NCI-H2029 treated with DMSO at 0.1 percent for 48 hours (cell line): ENCODE results near the gene FRMD3.
A peak's percentile ranks its signal among the peaks of the same experiment; 100 is the strongest.
"Not testable (repeated sequence)": the region's sequence is repeated elsewhere in the genome, so short reads cannot be mapped to it uniquely, and the experiment has no call there.

Experiments used
- DNase-seq: peaks from one replicate; lab custom pipeline; 2025; lab: John Stamatoyannopoulos, UW

Gene FRMD3

DNA sequence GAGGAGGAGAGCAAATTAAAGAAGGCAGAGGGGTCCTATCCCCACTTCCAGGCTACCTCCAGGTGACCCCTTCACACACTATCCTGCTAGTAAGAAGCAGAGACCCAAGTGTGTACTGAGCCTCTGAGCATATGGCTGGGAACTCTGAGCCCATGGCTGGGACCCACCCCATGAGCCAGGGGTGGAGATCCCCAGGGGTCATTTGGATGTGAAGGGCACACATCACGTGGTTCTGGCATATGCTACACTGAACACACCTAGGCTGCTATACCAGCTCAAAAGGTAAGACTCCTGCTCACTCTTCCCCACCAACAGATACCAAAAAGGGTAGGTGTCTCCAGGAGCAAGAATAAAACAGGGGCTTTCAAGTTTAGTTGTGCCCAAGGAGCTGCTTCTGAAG lies 149.9 kb downstream of the FRMD3 start:
- no peak for DNase-seq

DNA sequence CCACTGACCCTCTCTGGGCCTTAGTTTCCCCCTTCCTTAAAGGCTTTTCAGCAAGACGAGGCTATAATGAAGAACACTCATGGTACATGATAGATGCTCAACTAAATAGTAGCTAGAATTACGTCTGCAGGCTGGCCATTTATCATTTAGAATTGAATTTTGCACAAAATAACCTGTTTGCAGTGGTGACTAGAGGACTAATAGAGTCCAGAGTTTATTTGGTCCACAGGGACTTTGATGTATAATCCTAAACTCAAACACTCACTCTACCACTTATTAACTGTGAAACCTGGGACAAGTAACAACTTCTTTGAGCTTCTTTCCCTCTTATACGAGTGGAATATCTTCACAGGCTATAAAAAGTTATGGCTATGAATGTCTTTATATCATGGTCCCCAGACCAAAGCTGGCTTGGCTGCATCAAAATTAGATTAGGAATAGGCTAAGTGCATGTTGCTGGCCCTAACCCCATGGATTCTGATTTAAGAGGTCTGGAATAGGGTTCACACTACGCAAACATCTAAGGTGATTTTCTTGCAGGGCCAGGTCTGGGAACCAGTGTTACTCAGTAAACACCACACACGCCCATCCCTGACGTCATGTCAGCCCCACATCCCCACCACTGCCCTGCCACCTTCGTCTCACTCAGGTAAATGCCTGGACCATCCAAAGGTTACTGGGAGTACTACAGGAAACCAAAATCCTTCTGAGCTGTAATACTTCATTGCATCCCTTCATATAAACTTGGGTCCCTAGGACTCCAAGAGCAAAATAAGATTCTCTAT lies 150.6 kb downstream of the FRMD3 start:
- DNase-seq: no peak

DNA sequence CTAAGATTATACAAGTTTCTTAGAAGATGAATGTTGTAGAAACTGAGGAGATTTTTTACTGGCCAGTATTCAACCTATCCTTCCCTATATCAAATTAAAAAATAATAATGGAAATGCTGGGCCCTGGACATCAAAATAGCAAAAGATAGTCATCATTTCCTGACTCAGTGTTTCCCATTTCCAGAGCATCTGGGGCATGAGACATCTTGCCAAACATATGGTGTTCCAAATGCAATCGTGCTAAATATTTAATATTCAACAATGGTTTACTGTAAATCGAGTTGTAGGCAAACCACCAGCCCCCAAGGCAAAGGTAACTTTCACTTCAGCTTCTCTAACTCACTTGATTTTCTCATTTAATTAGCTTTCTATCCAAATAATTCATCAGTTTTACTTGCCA lies 152.9 kb downstream of the FRMD3 start:
- DNase-seq: no peak

GRCh38 chr9:83384214-83384613 lies 154.0 kb downstream of the FRMD3 start:
- DNase-seq: peak; percentile 60

- DNase-seq: no peak
Measured at GRCh38 chr9:83383034-83383433, 155.2 kb downstream of the FRMD3 start.

GRCh38 chr9:83382421-83382820 lies 155.8 kb downstream of the FRMD3 start:
- no peak for DNase-seq

DNA sequence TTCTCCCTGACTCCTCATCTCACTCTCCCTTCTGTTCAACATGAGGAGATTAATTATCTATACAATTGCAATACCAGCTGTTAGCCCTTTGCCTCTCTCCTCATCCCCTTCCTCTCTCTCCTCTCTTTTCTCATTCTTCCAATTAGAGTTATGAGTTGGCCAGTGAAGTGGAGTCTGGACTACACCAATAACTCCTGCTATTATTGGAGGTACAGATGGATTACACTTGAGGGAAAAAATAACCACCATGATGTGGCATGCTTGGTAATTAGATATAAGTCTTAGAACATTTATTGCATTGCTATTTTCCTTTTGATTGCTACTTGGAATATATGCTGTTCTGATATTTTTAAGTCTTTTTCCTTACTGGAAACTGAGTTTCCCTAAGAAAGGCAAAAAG lies 159.2 kb downstream of the FRMD3 start:
- no peak for DNase-seq

- DNase-seq: no peak
Measured at GRCh38 chr9:83372957-83373356, 165.2 kb downstream of the FRMD3 start.

GRCh38 chr9:83367326-83367725 lies 170.9 kb downstream of the FRMD3 start:
- DNase-seq: no peak

GRCh38 chr9:83362341-83362995 lies 175.7 kb downstream of the FRMD3 start:
- DNase-seq: no peak

GRCh38 chr9:83359039-83359438 lies 179.2 kb downstream of the FRMD3 start:
- no peak for DNase-seq

DNA sequence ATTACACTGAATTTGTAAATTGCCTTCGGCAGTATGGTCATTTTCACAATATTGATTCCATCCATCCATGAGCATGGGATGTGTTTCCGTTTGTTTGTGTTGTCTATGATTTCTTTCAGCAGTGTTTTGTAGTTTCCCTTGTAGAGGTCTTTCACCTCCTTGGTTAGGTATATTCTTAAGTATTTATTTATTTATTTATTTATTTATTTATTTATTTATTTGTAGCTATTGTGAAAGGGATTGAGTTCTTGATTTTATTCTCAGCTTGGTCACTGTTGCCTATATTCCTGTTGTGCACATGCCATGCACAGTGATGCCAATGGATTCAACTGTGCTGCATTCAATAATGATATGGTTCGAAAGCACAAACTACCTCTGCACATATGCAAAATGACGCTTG lies 179.7 kb downstream of the FRMD3 start:
- DNase-seq: not testable (repeated sequence)

DNA sequence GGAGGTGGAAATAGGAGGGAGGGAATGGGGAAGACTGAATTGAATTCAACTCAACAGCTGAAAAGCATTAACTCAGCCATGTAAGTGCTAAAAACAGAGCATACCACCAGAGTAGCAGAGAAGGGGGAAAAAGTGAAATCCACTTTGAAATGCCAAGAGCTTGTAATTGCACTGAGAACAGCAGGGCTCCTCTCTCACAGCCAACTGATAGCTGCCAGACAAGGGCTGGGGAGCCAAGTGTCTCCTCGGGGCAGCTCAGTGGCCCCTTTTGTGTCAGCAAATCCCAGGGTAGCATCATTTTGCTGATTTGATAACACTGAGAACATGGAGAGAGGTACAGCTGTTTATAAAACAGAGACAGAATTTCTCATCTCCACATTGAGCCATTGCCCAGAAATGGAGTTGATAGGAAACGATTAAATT lies 182.5 kb downstream of the FRMD3 start:
- DNase-seq: no peak

DNA sequence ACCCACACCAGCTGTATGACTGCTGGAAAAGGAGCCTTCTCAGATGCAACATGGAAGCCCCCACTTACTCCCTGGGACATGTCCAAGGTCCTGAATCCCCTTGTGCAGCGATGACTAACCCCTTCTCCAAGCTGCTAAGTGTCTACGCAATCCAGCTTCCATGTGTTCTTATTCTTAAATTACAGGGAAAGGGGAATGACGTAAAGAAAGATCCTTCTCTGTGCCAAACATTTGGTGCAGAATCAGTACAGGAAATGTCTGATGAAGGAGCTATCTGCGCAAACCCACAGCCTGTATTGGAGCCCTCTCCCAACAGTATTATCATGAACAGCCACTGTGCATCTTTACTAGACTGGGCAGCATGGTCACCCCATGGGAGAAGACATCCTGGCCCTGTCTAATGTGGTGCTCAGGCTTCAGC lies 183.2 kb downstream of the FRMD3 start:
- no peak for DNase-seq

GRCh38 chr9:83349031-83349430 lies 189.2 kb downstream of the FRMD3 start:
- DNase-seq: no peak

GRCh38 chr9:83346655-83347420 lies 191.4 kb downstream of the FRMD3 start:
- no peak for DNase-seq

DNA sequence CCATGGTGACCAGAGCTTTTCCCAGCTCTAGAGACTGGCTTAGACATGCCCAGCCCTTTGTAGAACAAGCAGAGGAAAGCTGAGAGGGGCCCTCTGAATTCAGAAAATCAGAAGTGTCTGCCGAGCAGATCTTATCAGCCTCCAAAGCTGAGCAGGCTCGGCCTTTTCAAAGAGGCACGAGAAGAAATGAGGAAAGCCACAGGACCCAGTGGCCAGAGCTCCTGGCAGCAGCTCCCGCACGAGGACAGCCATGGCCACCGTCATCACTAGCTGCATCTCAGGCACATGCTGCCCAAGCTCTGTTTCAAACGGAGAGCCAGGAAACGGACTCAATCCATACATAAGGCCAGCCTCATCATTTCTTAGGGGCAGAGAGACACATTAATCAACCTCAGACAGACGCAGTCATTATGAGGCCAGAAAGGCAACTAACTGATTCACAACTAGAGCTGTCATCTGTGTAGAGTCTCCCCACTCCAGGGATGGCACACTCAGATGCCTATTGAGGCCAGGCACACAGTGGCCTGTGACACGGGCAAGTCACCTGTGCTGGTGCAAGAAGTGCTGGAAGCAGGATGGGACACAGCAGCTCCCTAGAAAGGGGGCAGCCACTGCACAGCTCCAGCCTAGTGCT lies 194.7 kb downstream of the FRMD3 start:
- no peak for DNase-seq

GRCh38 chr9:83342731-83343130 lies 195.5 kb downstream of the FRMD3 start:
- DNase-seq: no peak

GRCh38 chr9:83342006-83342405 lies 196.2 kb downstream of the FRMD3 start:
- no peak for DNase-seq

DNA sequence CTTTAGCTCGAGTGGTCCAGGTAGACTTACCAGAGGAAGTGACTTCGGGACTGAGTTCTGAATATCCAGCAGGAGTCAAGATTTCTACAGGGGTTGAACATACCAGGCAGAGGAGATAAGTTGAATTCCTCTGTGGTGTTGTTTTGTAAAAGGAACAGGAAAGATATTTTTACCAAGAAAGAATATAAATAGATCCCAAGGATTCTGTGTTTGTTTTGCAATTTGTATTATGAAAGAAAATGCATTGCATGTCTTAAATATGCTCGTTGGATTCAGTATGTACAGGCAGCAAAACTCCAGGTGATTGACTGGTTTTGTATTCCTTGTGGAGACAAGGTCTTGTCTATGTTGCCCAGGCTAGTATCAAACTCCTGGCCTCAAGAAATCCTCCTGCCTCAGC lies 197.8 kb downstream of the FRMD3 start:
- DNase-seq: no peak

DNA sequence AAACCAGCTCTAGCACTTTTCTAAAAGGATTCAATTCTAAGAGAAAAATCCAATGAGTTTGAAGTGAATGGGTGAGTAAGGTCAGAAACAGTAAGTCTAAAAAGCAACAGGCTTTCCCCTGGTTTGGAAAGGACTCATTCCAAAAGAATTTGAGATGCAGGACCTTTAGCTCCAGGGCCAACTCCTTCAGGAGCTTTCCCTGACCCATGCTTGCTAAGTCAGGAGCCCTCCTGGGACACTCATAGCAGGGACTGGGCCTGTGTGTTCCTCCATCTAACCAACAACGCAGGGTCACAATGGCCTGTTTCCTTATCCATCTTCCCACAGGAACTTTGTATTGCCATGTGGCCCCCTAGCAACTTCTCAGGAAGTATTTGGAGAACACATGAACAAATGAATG lies 198.8 kb downstream of the FRMD3 start:
- no peak for DNase-seq

DNA sequence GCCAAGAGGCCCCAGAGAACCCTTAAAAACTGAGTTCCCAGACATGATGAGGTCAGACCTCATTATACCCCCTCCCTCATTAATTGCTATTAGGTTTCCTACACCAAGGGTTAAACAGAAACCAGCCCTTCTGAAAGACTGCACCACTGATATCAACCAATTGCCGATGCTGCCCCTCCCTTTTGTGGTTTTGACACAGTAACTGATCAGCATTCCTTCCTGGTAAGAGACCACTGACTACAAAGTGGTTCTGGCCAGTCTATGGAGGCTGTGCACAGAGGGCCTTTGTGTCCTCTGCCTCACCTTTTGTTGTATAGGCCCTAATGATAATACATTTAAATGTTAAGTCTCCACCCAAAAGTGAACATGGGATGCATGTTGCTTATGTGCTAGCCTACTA lies 201.5 kb downstream of the FRMD3 start:
- no peak for DNase-seq
